ENCODE data around the gene IL1RAPL1.

- no peak for TF ChIP-seq YBX1 (IDR thresholded peaks at IDR 0.05)
- no peak for TF ChIP-seq TCFL5 (CRISPR knock-in tag; conservative IDR thresholded peaks at IDR 0.05)
- no peak for TF ChIP-seq YY1 (IDR thresholded peaks at IDR 0.05; ENCODE audit: borderline replicate concordance in 1 of 3, control insufficient read depth in 1 of 3, extremely low read depth in 1 of 3, insufficient read depth in 3 of 3, insufficient read length in 1 of 3, insufficient replicate concordance in 2 of 3, low read depth in 1 of 3, low read length in 2 of 3)
These were observed 302.4 kb downstream of the IL1RAPL1 start for GRCh38 chrX:28889591-28890090.

Measured in K562 (cell line).